Smooth muscle cell (in vitro differentiated cells): ENCODE results near the gene TCERG1. TPM values are rescaled to one million over a fixed set of nuclear protein-coding genes. Genes with fewer than 3 reads are reported as not detected.

Experiments
- DNase-seq: peaks from one replicate; lab custom pipeline; 2025; ENCODE audit not compliant: unreplicated experiment; lab: John Stamatoyannopoulos, UW
- H2AFZ ChIP-seq: fragments of 200-600 bp; sonication (generic); 2 replicates; pipeline ENCODE4 v1.6.0; 2016; ENCODE audit warnings: antibody characterized with exemption, low read depth, mild to moderate bottlenecking
- H3F3A ChIP-seq: fragments of 200-600 bp; sonication (generic); 2 replicates; pipeline ENCODE4 v1.6.0; 2017; ENCODE audit warnings: antibody characterized with exemption, low read depth
- H3K27ac ChIP-seq: fragments of 200-600 bp; sonication (generic); 2 replicates; pipeline ENCODE4 v1.5.1; 2016; ENCODE audit warnings: low read depth, mild to moderate bottlenecking
- H3K27me3 ChIP-seq: fragments of 200-600 bp; sonication (generic); 2 replicates; pipeline ENCODE4 v1.6.1; 2016; ENCODE audit warnings: low read depth, mild to moderate bottlenecking
- H3K36me3 ChIP-seq: fragments of 200-600 bp; sonication (generic); 2 replicates; pipeline ENCODE4 v1.5.1; 2016; ENCODE audit warnings: low read depth
- H3K4me1 ChIP-seq: fragments of 200-600 bp; sonication (generic); 2 replicates; pipeline ENCODE4 v1.5.1; 2016; ENCODE audit warnings: low read depth
- H3K4me2 ChIP-seq: fragments of 200-600 bp; sonication (generic); 2 replicates; pipeline ENCODE4 v1.6.0; 2016; ENCODE audit warnings: mild to moderate bottlenecking
- H3K4me3 ChIP-seq: fragments of 200-600 bp; sonication (generic); 2 replicates; pipeline ENCODE4 v1.5.1; 2016; ENCODE audit warnings: mild to moderate bottlenecking
- H3K79me2 ChIP-seq: fragments of 200-600 bp; sonication (generic); 2 replicates; pipeline ENCODE4 v1.6.0; 2016; ENCODE audit warnings: low read depth, mild to moderate bottlenecking
- H3K9ac ChIP-seq: fragments of 200-600 bp; sonication (generic); 2 replicates; pipeline ENCODE4 v1.6.0; 2016; ENCODE audit warnings: low read depth
- H3K9me3 ChIP-seq: fragments of 200-600 bp; sonication (generic); replicated peaks from 2 replicates; pipeline ENCODE4 v1.5.1; 2016; ENCODE audit warnings: low read depth
- H4K20me1 ChIP-seq: fragments of 200-600 bp; sonication (generic); 2 replicates; pipeline ENCODE4 v1.6.0; 2016; ENCODE audit warnings: low read depth
- WGBS: methylation state at CpG from one replicate; pipeline ENCODE4 v1.1.7; 2016; ENCODE audit warnings: low lambda C conversion rate; 5-methylcytosine and 5-hydroxymethylcytosine counted together
- polyA plus RNA-seq: library from polyadenylated mRNA; unstranded; fragments of >200 nt; fragmentation: Nextera tagmentation; extraction: Ambion mirVana; gene quantifications from 2 replicates; pipeline ENCODE4 v1.2.1, GENCODE V29; 2016
- total RNA-seq: library from RNA; depleted of rRNA; stranded (reverse); fragments of >200 nt; gene quantifications from 2 replicates; pipeline ENCODE4 v1.2.3, GENCODE V29; 2014
- TF ChIP-seq, protein P1 (sequence below): fragments of 200-600 bp; sonication (generic); IDR thresholded peaks from 2 replicates; pipeline ENCODE4 v1.5.1; 2017; ENCODE audit warnings: borderline replicate concordance, mild to moderate bottlenecking, antibody characterized with exemption; ENCODE audit not compliant: insufficient read depth, poor library complexity, severe bottlenecking

Gene TCERG1
- total and polyA plus RNA-seq, 2 experiments from 2014 or later = 48.8 to 87.5 TPM

DNA sequence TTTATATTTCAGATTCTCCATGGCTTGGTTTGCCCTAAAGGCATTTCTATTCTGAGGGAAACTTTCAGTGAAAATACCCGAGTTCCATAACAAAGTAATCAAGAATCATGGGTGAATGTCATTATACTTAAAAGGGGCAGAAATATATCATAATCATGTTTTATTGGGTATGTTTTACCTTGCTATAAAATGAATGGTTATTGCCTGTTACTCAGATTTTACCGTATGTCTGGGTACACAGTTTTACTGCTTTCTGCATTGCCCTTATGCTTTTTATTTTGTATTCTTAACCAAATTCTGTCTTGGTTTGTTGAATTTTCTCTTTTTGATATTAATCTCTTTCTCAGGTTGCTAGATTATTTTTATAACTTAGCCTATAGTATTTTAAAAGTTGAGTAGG is 66.3 kb downstream of the TCERG1 start:
- Histone ChIP-seq H3K9ac (no peak overlapping the region), H3F3A (no peaks in the 10 kb centered on the region), H3K4me1 (peaks cover 4% of the 10 kb centered on the region), H3K27ac (no peak overlapping the region), H3K36me3 (peaks cover 14% of the 10 kb centered on the region), H4K20me1 (no peaks in the 10 kb centered on the region), H3K79me2 (no peaks in the 10 kb centered on the region), H3K27me3 (no peaks in the 10 kb centered on the region), H2AFZ (no peak overlapping the region), H3K9me3 (no peaks in the 10 kb centered on the region), H3K4me2 (no peak overlapping the region), H3K4me3 (no peak overlapping the region)
- TF ChIP-seq, protein P1, sequence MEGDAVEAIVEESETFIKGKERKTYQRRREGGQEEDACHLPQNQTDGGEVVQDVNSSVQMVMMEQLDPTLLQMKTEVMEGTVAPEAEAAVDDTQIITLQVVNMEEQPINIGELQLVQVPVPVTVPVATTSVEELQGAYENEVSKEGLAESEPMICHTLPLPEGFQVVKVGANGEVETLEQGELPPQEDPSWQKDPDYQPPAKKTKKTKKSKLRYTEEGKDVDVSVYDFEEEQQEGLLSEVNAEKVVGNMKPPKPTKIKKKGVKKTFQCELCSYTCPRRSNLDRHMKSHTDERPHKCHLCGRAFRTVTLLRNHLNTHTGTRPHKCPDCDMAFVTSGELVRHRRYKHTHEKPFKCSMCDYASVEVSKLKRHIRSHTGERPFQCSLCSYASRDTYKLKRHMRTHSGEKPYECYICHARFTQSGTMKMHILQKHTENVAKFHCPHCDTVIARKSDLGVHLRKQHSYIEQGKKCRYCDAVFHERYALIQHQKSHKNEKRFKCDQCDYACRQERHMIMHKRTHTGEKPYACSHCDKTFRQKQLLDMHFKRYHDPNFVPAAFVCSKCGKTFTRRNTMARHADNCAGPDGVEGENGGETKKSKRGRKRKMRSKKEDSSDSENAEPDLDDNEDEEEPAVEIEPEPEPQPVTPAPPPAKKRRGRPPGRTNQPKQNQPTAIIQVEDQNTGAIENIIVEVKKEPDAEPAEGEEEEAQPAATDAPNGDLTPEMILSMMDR = no peak
- 95% methylated on average over 2 of the region's 2 CpGs for whole genome bisulfite sequencing
- DNase-seq = no peak

DNA sequence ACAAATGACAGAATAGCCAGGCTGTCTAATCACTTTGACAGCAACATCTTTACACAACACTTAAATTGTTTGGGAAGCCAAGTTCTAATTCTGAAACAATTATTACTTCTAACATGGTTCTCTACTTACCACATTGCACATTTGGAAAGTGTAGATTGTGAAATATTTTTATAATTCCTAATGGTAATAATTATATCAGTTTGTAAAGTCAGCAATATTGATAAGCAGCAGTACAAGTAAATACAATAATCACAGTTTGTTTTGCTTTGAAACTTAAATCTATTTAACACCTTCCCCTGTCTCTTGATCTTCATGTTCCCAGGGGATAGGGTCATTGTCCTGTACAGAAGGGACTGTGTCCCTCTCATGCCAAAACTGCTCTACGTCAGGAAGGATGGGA is 67.4 kb downstream of the TCERG1 start:
- no peaks in the 10 kb centered on the region for H4K20me1 ChIP-seq
- no peak overlapping the region for H3K4me3 ChIP-seq
- no peak overlapping the region for H3K27ac ChIP-seq
- H3K9me3 ChIP-seq = no peaks in the 10 kb centered on the region
- H3K4me1 ChIP-seq = peaks cover 4% of the 10 kb centered on the region
- no peaks in the 10 kb centered on the region for H3K27me3 ChIP-seq
- no peak for DNase-seq
- no peak overlapping the region for H3K4me2 ChIP-seq
- 87% methylated on average over 1 of the region's 1 CpG for WGBS
- peaks cover 9% of the 10 kb centered on the region for H3K36me3 ChIP-seq
- no peaks in the 10 kb centered on the region for H3K79me2 ChIP-seq
- no peak overlapping the region for H2AFZ ChIP-seq
- TF ChIP-seq, protein P1 = no peak
- no peaks in the 10 kb centered on the region for H3F3A ChIP-seq
- no peak overlapping the region for H3K9ac ChIP-seq

DNA sequence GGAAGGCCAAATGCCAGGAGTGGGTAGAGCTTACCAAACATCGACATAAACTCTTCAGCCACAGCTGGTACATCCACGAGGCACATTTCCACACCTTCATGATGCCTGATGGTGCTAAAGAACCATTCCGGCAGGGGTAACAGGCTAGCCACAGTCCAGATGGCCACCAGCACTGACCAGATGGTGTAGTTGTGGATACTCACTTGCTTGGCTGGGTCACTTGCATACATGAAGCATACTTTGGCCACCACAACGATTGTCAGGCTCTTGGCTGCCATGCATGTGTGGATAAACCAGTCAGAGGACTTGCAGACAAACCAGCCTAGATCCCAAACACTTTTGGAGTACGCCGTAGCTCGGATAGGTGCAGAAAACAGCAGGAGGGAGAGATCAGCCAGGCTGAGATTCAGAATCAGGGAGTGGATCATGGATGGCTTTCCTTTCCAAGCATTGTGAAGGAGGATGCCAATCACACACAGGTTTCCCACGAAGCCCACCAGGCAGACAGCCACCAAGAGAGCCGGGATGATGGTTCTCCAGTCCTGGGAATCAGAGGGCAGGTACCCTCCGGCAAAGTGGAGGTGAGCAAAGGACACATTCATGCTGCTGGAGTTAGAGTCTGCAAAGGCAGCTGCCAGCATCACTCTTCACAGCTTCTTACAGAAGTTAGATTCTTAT is 68.5 kb downstream of the TCERG1 start:
- H3K4me3 ChIP-seq = no peak overlapping the region
- H3K9me3 ChIP-seq = no peaks in the 10 kb centered on the region
- no peaks in the 10 kb centered on the region for H3K27me3 ChIP-seq
- H3K27ac ChIP-seq = no peak overlapping the region
- no peak overlapping the region for H2AFZ ChIP-seq
- H3F3A ChIP-seq = no peaks in the 10 kb centered on the region
- H3K4me2 ChIP-seq = no peak overlapping the region
- DNase-seq = no peak
- H3K36me3 ChIP-seq = peaks cover 5% of the 10 kb centered on the region
- H4K20me1 ChIP-seq = no peaks in the 10 kb centered on the region
- no peak overlapping the region for H3K9ac ChIP-seq
- WGBS = 96% methylated on average over 10 of the region's 10 CpGs
- TF ChIP-seq, protein P1 = no peak
- peaks cover 4% of the 10 kb centered on the region for H3K4me1 ChIP-seq
- H3K79me2 ChIP-seq = no peaks in the 10 kb centered on the region

DNA sequence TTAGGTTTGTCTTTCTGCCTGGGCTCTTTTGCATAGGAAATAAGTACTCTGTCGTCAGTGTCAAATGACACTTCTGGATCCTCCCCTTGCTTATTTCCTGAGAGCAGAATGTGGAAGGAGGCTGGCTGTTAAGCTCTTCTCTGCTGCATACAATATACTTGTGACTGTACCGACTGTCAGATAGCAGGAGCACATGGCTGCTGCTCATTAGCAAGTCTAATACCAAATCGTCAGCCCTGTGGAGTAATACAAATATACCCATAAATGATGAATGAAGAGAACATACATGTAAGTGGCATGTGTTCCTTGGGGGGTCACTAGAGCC is 69.0 kb downstream of the TCERG1 start, which contains the start of gene GPR151:
GPR151 (minus strand) TSS at position 40 of the 325 bp plus-strand sequence. CDS start 77 bp downstream, outside the sequence.
- Histone ChIP-seq H2AFZ (no peak within 1 kb of the TSS), H3K9me3 (no peaks in the 10 kb centered on the region), H3K9ac (no peak within 1 kb of the TSS), H3K4me1 (peaks cover 4% of the 10 kb centered on the region), H3K4me3 (no peak within 1 kb of the TSS), H3K27ac (no peak within 1 kb of the TSS), H3K36me3 (peaks cover 1% of the 10 kb centered on the region), H3K27me3 (no peaks in the 10 kb centered on the region), H4K20me1 (no peaks in the 10 kb centered on the region), H3K79me2 (no peaks in the 10 kb centered on the region), H3F3A (no peaks in the 10 kb centered on the region), H3K4me2 (no peak within 1 kb of the TSS)
- TF ChIP-seq, protein P1 = no peak
- 33% methylated on average over 3 of the region's 3 CpGs for WGBS
- no peak for DNase-seq
